Measurements from ENCODE around the gene ATP10A. TPM values are rescaled to one million over a fixed set of nuclear protein-coding genes. Genes with fewer than 3 reads are reported as not detected.

ATP10A gene
- total and polyA plus RNA-seq, 2 of the 8 experiments (the other 6 are each of a cell fraction or from before 2014, with no cell fraction given), result 2.0 to 2.8 TPM

GRCh38 chr15:25687276-25687675 lies 175.9 kb downstream of the ATP10A start:
- no peak overlapping the region for H2BK12ac ChIP-seq (ENCODE audit: low read depth, low read length)
- H2BK20ac ChIP-seq (ENCODE audit: low read length), result no peak overlapping the region
- H3K56ac ChIP-seq (replicated peaks; ENCODE audit: insufficient read length, low read depth, low read length), result no peak overlapping the region
- no peak overlapping the region for H2AK5ac ChIP-seq (ENCODE audit: low read depth, low read length)
- H3K79me2 ChIP-seq (ENCODE audit: control insufficient read depth in 1 of 2, insufficient read depth in 2 of 2, low read length in 2 of 2), result no peaks in the 10 kb centered on the region
- CTCF ChIA-PET (ENCODE audit: partially characterized antibody), result interaction anchor here (6.4 kb wide), 1 partner anchor 179 kb away, joined by 119 read pairs; no protein-coding TSS in a partner anchor
- no peaks in the 10 kb centered on the region for H3K36me3 ChIP-seq (ENCODE audit: control insufficient read depth in 2 of 4, insufficient read depth in 4 of 4, low read length in 3 of 4)
- no peak overlapping the region; the same call in 1 of the 2 replicates for H2BK15ac ChIP-seq (ENCODE audit: low read length)
- H4K91ac ChIP-seq (replicated peaks; ENCODE audit: insufficient read length, low read length), result no peak overlapping the region
- POLR2A ChIA-PET (ENCODE audit: partially characterized antibody), result no interaction called here
- H3K27me3 ChIP-seq (replicated peaks in 1 of 4; ENCODE audit: control insufficient read depth in 3 of 4, extremely low read depth in 1 of 4, insufficient read depth in 3 of 4, low read length in 3 of 4), result no peaks in the 10 kb centered on the region
- H2BK5ac ChIP-seq (ENCODE audit: low read depth, low read length), result no peak overlapping the region
- H3K18ac ChIP-seq (ENCODE audit: extremely low read depth, low read length), result no peak overlapping the region
- no peaks in the 10 kb centered on the region for H3K9me3 ChIP-seq (ENCODE audit: insufficient read depth in 2 of 2, low read depth in 1 of 2, low read length in 1 of 2)
- H3K4ac ChIP-seq (replicated peaks; ENCODE audit: insufficient read length, low read depth, low read length), result no peak overlapping the region
- WGBS, 2 experiments (ENCODE audit: extremely low coverage in 1 of 2, insufficient coverage in 1 of 2, insufficient read length in 1 of 2, insufficient replicate concordance in 2 of 2, low coverage in 1 of 2, low lambda C conversion rate in 2 of 2, missing lambda C conversion rate in 1 of 2), result 89% methylated on average over 5 of the region's 5 CpGs; no CpG with 5 or more reads in 1 of the 2 experiments
- H4K20me1 ChIP-seq (replicated peaks in 1 of 2; ENCODE audit: control insufficient read depth in 1 of 2, insufficient read depth in 2 of 2, low read length in 2 of 2), result no peaks in the 10 kb centered on the region
- H4K5ac ChIP-seq (ENCODE audit: insufficient read length, low read depth, low read length), result no peak overlapping the region
- TF ChIP-seq NRF1 (IDR thresholded peaks at IDR 0.05; ENCODE audit: low read depth, low read length), result no peak
- no peak for TF ChIP-seq HDAC2 (IDR thresholded peaks at IDR 0.05; ENCODE audit: borderline replicate concordance in 1 of 2, low read depth in 2 of 2, low read length in 2 of 2)
- TF ChIP-seq RNF2 (IDR thresholded peaks at IDR 0.05; ENCODE audit: borderline replicate concordance, low read depth, low read length, missing control alignments, poor library complexity, severe bottlenecking), result no peak
- TF ChIP-seq KDM4A (IDR thresholded peaks at IDR 0.05; ENCODE audit: low read depth, low read length, severe bottlenecking), result no peak
- H3K4me3 ChIP-seq (ENCODE audit: extremely low read depth in 1 of 4, insufficient read depth in 2 of 4, low read depth in 3 of 4, low read length in 4 of 4), result no peak overlapping the region
- no peak overlapping the region for H4K8ac ChIP-seq (ENCODE audit: extremely low read depth, insufficient read depth, low read length)
- DNase-seq (ENCODE audit: low read depth in 1 of 2, low spot score in 2 of 2), result no peak
- no peak overlapping the region for H3K9ac ChIP-seq (replicated peaks in 1 of 4; ENCODE audit: extremely low read depth in 1 of 4, low read depth in 3 of 4, low read length in 3 of 4)
- no peak overlapping the region for H3K27ac ChIP-seq (ENCODE audit: low read depth, low read length)
- no peak overlapping the region for H3K23ac ChIP-seq (ENCODE audit: insufficient read length)
- H3K79me1 ChIP-seq (ENCODE audit: low read depth, low read length), result no peaks in the 10 kb centered on the region
- no peak overlapping the region for H2BK120ac ChIP-seq (replicated peaks; ENCODE audit: low read depth, low read length)
- no peaks in the 10 kb centered on the region for H3K23me2 ChIP-seq (ENCODE audit: low read depth, low read length)
- peaks cover 0 to 8% (median 0%) of the 10 kb centered on the region in 4 experiments; a peak in 3 of 7 replicates for H3K4me1 ChIP-seq (replicated peaks in 1 of 4; ENCODE audit: control insufficient read depth in 3 of 4, insufficient read depth in 4 of 4, low read length in 3 of 4)
- no peak overlapping the region for H3K14ac ChIP-seq (ENCODE audit: insufficient read length)
- no peak overlapping the region for H2AFZ ChIP-seq (ENCODE audit: low read length)
- no peak overlapping the region for H3K4me2 ChIP-seq (ENCODE audit: insufficient read depth in 1 of 2, low read depth in 2 of 2, low read length in 2 of 2)
- no peak for FAIRE-seq

Measured in H1 (cell line).